ENCODE data around the gene CCDC69. TPM values are rescaled to one million over a fixed set of nuclear protein-coding genes. Genes with fewer than 3 reads are reported as not detected.

CCDC69 gene
- total RNA-seq, 1 experiment from 2014 or later, result 5.1 TPM

GRCh38 chr5:151148583-151148982, 75.3 kb downstream of the CCDC69 start:
- H3K9me3 Mint-ChIP-seq (ENCODE audit: unreplicated experiment), result no peaks in the 10 kb centered on the region
- Histone ChIP-seq H3K9me3 (no peaks in the 10 kb centered on the region), H3K36me3 (ENCODE audit: control insufficient read depth, insufficient read depth, low read length) (no peaks in the 10 kb centered on the region; the same call in 1 of the 2 replicates), H3K27me3 (replicated peaks; ENCODE audit: control insufficient read depth, insufficient read depth, low read length) (no peaks in the 10 kb centered on the region), H3K4me1 (peaks cover 11% of the 10 kb centered on the region), H3K4me3 (ENCODE audit: low read depth, low read length) (no peak overlapping the region)
- H3K27ac Mint-ChIP-seq (ENCODE audit: unreplicated experiment), result no peak overlapping the region
- H3K4me3 Mint-ChIP-seq (ENCODE audit: unreplicated experiment), result no peak overlapping the region
- no peak for TF ChIP-seq CTCF (IDR thresholded peaks at IDR 0.05; ENCODE audit: insufficient read depth in 1 of 2, low read depth in 1 of 2, low read length in 1 of 2, severe bottlenecking in 1 of 2, unreplicated experiment in 1 of 2)
- peaks cover 11% of the 10 kb centered on the region for H3K36me3 Mint-ChIP-seq (ENCODE audit: insufficient read depth, unreplicated experiment)
- H3K4me1 Mint-ChIP-seq (ENCODE audit: low read depth, unreplicated experiment), result no peaks in the 10 kb centered on the region
- intact Hi-C loops (cut with micrococcal nuclease; ENCODE audit: unreplicated experiment), result no loop called here
- ChIA-PET CTCF (interaction anchor here (1.7 kb wide), 1 partner anchor 22 kb away, joined by 3 read pairs; no protein-coding TSS in a partner anchor), POLR2A (no interaction called here)
- BruUV-seq (replicated peaks), result no TSS peak
- DNase-seq, result no peak
- no peaks in the 10 kb centered on the region for H3K27me3 Mint-ChIP-seq (ENCODE audit: insufficient read depth, unreplicated experiment)

- no peak for TF ChIP-seq CTCF (IDR thresholded peaks at IDR 0.05; ENCODE audit: insufficient read depth in 1 of 2, low read depth in 1 of 2, low read length in 1 of 2, severe bottlenecking in 1 of 2, unreplicated experiment in 1 of 2)
- H3K4me1 Mint-ChIP-seq (ENCODE audit: low read depth, unreplicated experiment), result no peaks in the 10 kb centered on the region
- intact Hi-C loops (cut with micrococcal nuclease; ENCODE audit: unreplicated experiment), result no loop called here
- H3K36me3 Mint-ChIP-seq (ENCODE audit: insufficient read depth, unreplicated experiment), result peaks cover 5% of the 10 kb centered on the region
- H3K27ac Mint-ChIP-seq (ENCODE audit: unreplicated experiment), result no peak overlapping the region
- Histone ChIP-seq H3K9me3 (no peaks in the 10 kb centered on the region), H3K36me3 (ENCODE audit: control insufficient read depth, insufficient read depth, low read length) (no peaks in the 10 kb centered on the region; the same call in 1 of the 2 replicates), H3K4me1 (no peaks in the 10 kb centered on the region), H3K4me3 (ENCODE audit: low read depth, low read length) (no peak overlapping the region), H3K27me3 (replicated peaks; ENCODE audit: control insufficient read depth, insufficient read depth, low read length) (no peaks in the 10 kb centered on the region)
- BruUV-seq (replicated peaks), result no TSS peak
- H3K27me3 Mint-ChIP-seq (ENCODE audit: insufficient read depth, unreplicated experiment), result no peaks in the 10 kb centered on the region
- no peaks in the 10 kb centered on the region for H3K9me3 Mint-ChIP-seq (ENCODE audit: unreplicated experiment)
- ChIA-PET CTCF (no interaction called here), POLR2A (no interaction called here)
- no peak for DNase-seq
- no peak overlapping the region for H3K4me3 Mint-ChIP-seq (ENCODE audit: unreplicated experiment)
Observed at GRCh38 chr5:151147033-151147432, 76.9 kb downstream of the CCDC69 start.

- TF ChIP-seq CTCF (IDR thresholded peaks at IDR 0.05; ENCODE audit: insufficient read depth in 1 of 2, low read depth in 1 of 2, low read length in 1 of 2, severe bottlenecking in 1 of 2, unreplicated experiment in 1 of 2), result no peak
- intact Hi-C loops (cut with micrococcal nuclease; ENCODE audit: unreplicated experiment), result no loop called here
- Histone ChIP-seq H3K27me3 (replicated peaks; ENCODE audit: control insufficient read depth, insufficient read depth, low read length) (no peaks in the 10 kb centered on the region), H3K36me3 (ENCODE audit: control insufficient read depth, insufficient read depth, low read length) (no peaks in the 10 kb centered on the region; the same call in 1 of the 2 replicates), H3K4me1 (no peaks in the 10 kb centered on the region), H3K9me3 (no peaks in the 10 kb centered on the region), H3K4me3 (ENCODE audit: low read depth, low read length) (no peak overlapping the region)
- no TSS peak for BruUV-seq (replicated peaks)
- no peak for DNase-seq
- Mint-ChIP-seq H3K36me3 (ENCODE audit: insufficient read depth, unreplicated experiment) (peaks cover 5% of the 10 kb centered on the region), H3K9me3 (ENCODE audit: unreplicated experiment) (no peaks in the 10 kb centered on the region), H3K27ac (ENCODE audit: unreplicated experiment) (no peak overlapping the region), H3K27me3 (ENCODE audit: insufficient read depth, unreplicated experiment) (no peaks in the 10 kb centered on the region), H3K4me1 (ENCODE audit: low read depth, unreplicated experiment) (no peaks in the 10 kb centered on the region), H3K4me3 (ENCODE audit: unreplicated experiment) (no peak overlapping the region)
- ChIA-PET POLR2A (no interaction called here), CTCF (no interaction called here)
Observed at GRCh38 chr5:151146061-151146460, 77.8 kb downstream of the CCDC69 start.
